Esophagus muscularis mucosa (tissue), 4 donors: ENCODE measurements around the gene FBXO34.

Source experiments
- CTCF ChIP-seq, 3 experiments: fragments of 200-600 bp in 2 of 3; fragments of 450-650 bp in 1 of 3; sonication (generic) in 2 of 3; IDR thresholded peaks; one replicate each; pipeline ENCODE4 v1.5.1; 2017 to 2019; ENCODE audit warnings: antibody characterized with exemption in 3 of 3, mild to moderate bottlenecking in 2 of 3, moderate library complexity in 1 of 3
- EP300 ChIP-seq: sonication (generic); formaldehyde crosslinking; IDR thresholded peaks from one replicate; pipeline ENCODE4 v1.6.1; 2017; ENCODE audit warnings: antibody characterized with exemption
- POLR2A ChIP-seq: fragments of 450-650 bp; IDR thresholded peaks from one replicate; pipeline ENCODE4 v1.6.1; 2017; ENCODE audit warnings: antibody characterized with exemption, moderate library complexity, mild to moderate bottlenecking, low read depth
- POLR2AphosphoS5 ChIP-seq, 2 donors: sonication (generic); formaldehyde crosslinking; IDR thresholded peaks; one replicate each; pipeline ENCODE4 v1.6.1; 2017; ENCODE audit warnings: antibody characterized with exemption in 2 of 2

GRCh38 chr14:55243386-55243785 lies 27.8 kb upstream of the FBXO34 start:
- TF ChIP-seq CTCF (IDR thresholded peaks at IDR 0.05) = no peak
- TF ChIP-seq POLR2A = no peak
- TF ChIP-seq EP300 = no peak
- no peak for TF ChIP-seq POLR2AphosphoS5 (IDR thresholded peaks at IDR 0.05)
